Endothelial cell of umbilical vein (primary cell): ENCODE results near the gene PRRX1.

ENCODE experiments used
- EZH2 ChIP-seq: IDR thresholded peaks from 2 replicates; pipeline ENCODE4 v1.6.1; 2012; ENCODE audit warnings: borderline replicate concordance, low read depth, mild to moderate bottlenecking, moderate library complexity, low read length, inconsistent platforms; ENCODE audit not compliant: severe bottlenecking
- JUN ChIP-seq: IDR thresholded peaks from 2 replicates; pipeline ENCODE4 v1.6.1; 2011; ENCODE audit warnings: borderline replicate concordance, low read depth; ENCODE audit not compliant: insufficient read length, insufficient read depth
- MYC ChIP-seq: IDR thresholded peaks from one replicate; pipeline ENCODE4 v1.6.1; 2011; ENCODE audit warnings: mild to moderate bottlenecking, low read depth, low read length
- POLR2A ChIP-seq: IDR thresholded peaks from 2 replicates; pipeline ENCODE4 v1.6.1; 2012; ENCODE audit warnings: low read depth, mild to moderate bottlenecking, control low read depth, low read length
- POLR2AphosphoS5 ChIP-seq: IDR thresholded peaks from 2 replicates; pipeline ENCODE4 v1.6.1; 2012; ENCODE audit warnings: low read depth, mild to moderate bottlenecking, control low read depth, low read length, moderate library complexity; ENCODE audit not compliant: insufficient read depth
- TF ChIP-seq, protein P1 (sequence below), 2 donors: IDR thresholded peaks; 1 replicate in 1 of 2; 2 replicates in 1 of 2; pipeline ENCODE4 v1.5.1; 2011; ENCODE audit warnings: low read length in 2 of 2, mild to moderate bottlenecking in 2 of 2, moderate library complexity in 2 of 2, control low read depth in 1 of 2, inconsistent platforms in 1 of 2, low read depth in 1 of 2; ENCODE audit not compliant: insufficient read depth in 1 of 2; ENCODE audit errors: extremely low read depth in 1 of 2

DNA sequence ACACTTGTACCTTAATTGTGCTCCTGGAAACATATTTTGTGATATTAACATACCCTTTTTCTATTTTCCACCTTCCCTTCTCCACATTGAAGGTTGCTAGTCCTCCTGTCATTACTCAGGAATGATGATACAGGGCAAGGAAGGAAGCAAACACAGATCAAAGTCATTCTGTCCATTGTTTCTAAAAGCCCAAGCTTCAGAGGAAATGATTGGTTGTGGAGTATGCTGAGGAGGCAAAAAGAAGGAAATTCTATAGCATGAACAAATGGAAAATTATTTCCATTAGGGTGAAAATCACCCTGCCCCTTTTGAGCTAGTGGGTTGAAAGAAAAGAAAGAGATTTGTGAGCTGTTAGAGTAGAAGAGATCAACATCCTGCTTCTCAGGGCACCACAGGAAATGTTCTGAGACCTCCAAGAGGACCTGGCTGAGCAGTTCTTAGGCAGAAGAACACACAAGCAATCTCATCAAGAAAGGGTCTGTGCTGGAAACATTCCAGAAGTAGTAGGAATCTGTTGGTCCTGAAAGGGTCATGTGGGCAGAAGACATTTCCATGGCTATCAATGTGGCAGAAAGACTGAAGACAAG is 29.0 kb upstream of the PRRX1 start:
- TF ChIP-seq, protein P1, sequence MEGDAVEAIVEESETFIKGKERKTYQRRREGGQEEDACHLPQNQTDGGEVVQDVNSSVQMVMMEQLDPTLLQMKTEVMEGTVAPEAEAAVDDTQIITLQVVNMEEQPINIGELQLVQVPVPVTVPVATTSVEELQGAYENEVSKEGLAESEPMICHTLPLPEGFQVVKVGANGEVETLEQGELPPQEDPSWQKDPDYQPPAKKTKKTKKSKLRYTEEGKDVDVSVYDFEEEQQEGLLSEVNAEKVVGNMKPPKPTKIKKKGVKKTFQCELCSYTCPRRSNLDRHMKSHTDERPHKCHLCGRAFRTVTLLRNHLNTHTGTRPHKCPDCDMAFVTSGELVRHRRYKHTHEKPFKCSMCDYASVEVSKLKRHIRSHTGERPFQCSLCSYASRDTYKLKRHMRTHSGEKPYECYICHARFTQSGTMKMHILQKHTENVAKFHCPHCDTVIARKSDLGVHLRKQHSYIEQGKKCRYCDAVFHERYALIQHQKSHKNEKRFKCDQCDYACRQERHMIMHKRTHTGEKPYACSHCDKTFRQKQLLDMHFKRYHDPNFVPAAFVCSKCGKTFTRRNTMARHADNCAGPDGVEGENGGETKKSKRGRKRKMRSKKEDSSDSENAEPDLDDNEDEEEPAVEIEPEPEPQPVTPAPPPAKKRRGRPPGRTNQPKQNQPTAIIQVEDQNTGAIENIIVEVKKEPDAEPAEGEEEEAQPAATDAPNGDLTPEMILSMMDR (IDR thresholded peaks at IDR 0.05; ENCODE audit: extremely low read depth in 1 of 2, insufficient read depth in 1 of 2, low read depth in 1 of 2, low read length in 2 of 2) = no peak
- no peak for TF ChIP-seq POLR2A
- no peak for TF ChIP-seq MYC
- no peak for TF ChIP-seq JUN
- TF ChIP-seq POLR2AphosphoS5 = no peak
- TF ChIP-seq EZH2 = no peak
